Endothelial cell of umbilical vein (primary cell): Measurements from ENCODE around the gene SLC12A9. TPM values are rescaled to one million over a fixed set of nuclear protein-coding genes. Genes with fewer than 3 reads are reported as not detected.

Experiments
- BruUV-seq: library from RNA; stranded (reverse); fragments of 400-500 nt; replicated peaks from 2 replicates; lab custom pipeline; 2021; lab: Mats Ljungman, UMichigan
- CTCF ChIA-PET: fragments of 300-600, 350-600 bp; sonication (Branson Sonifier 250); formaldehyde crosslinking; loops from one replicate; lab custom pipeline; 2021; ENCODE audit warnings: antibody characterized with exemption, inconsistent platforms; lab: Charles Lee
- POLR2A ChIA-PET: fragments of 300-600, 350-600 bp; sonication (Branson Sonifier 250); formaldehyde crosslinking; loops from one replicate; lab custom pipeline; 2021; ENCODE audit warnings: antibody characterized with exemption, inconsistent platforms; lab: Charles Lee
- DNase-seq: peaks from one replicate; pipeline ENCODE4 v3.0.0-alpha.2; 2011; ENCODE audit warnings: low read depth, low spot score
- FAIRE-seq: peaks from 2 replicates; lab custom pipeline; 2011; peaks lifted over from hg19 to GRCh38; lab: Jason Lieb, UNC
- H2AFZ ChIP-seq: 2 replicates; pipeline ENCODE4 v1.6.0; 2012; ENCODE audit warnings: low read depth, low read length, control low read depth, inconsistent platforms
- H3K27ac ChIP-seq: 2 replicates; pipeline ENCODE4 v1.5.1; 2011; ENCODE audit warnings: low read depth, mild to moderate bottlenecking, control low read depth, low read length, moderate library complexity; ENCODE audit not compliant: insufficient read depth
- H3K27me3 ChIP-seq, 2 experiments: 2 replicates each; pipeline versions ENCODE4 v1.6.0 to v1.6.1; 2011; ENCODE audit warnings: low read length in 2 of 2, mixed read lengths in 1 of 2; ENCODE audit not compliant: control insufficient read depth in 2 of 2, insufficient read depth in 2 of 2
- H3K36me3 ChIP-seq, 2 experiments: 2 replicates in 1 of 2; 3 replicates in 1 of 2; pipeline ENCODE4 v1.5.1; 2011; ENCODE audit warnings: low read length in 2 of 2, mild to moderate bottlenecking in 1 of 2, moderate library complexity in 1 of 2; ENCODE audit not compliant: control insufficient read depth in 2 of 2, insufficient read depth in 2 of 2; ENCODE audit errors: extremely low read depth in 1 of 2
- H3K4me1 ChIP-seq: 3 replicates; pipeline ENCODE4 v1.5.1; 2011; ENCODE audit warnings: mild to moderate bottlenecking, low read length; ENCODE audit not compliant: control insufficient read depth, insufficient read depth; ENCODE audit errors: extremely low read depth
- H3K4me2 ChIP-seq: 2 replicates; pipeline ENCODE4 v1.6.1; 2011; ENCODE audit warnings: low read length, control low read depth, mixed read lengths; ENCODE audit not compliant: insufficient read depth
- H3K4me3 ChIP-seq, 3 experiments: fragments of 200-600 bp in 1 of 3; sonication (generic), shearing (Covaris generic) in 1 of 3; replicated peaks in 1 of 3; 2 replicates each; pipeline ENCODE4 v1.5.1; 2011 to 2016; ENCODE audit warnings: control low read depth in 3 of 3, low read length in 3 of 3, mild to moderate bottlenecking in 2 of 3, inconsistent platforms in 1 of 3, low read depth in 1 of 3, moderate library complexity in 1 of 3; ENCODE audit not compliant: insufficient read depth in 1 of 3
- H3K79me2 ChIP-seq: 2 replicates; pipeline ENCODE4 v1.6.0; 2012; ENCODE audit warnings: low read length, inconsistent platforms; ENCODE audit not compliant: control insufficient read depth, insufficient read depth
- H3K9ac ChIP-seq: replicated peaks from 2 replicates; pipeline ENCODE3; 2011; ENCODE audit warnings: low read length, control low read depth; ENCODE audit not compliant: insufficient read depth; ENCODE audit errors: extremely low read depth
- H3K9me1 ChIP-seq: replicated peaks from 3 replicates; pipeline ENCODE4 v1.6.0; 2011; ENCODE audit warnings: mild to moderate bottlenecking, low read length; ENCODE audit not compliant: control insufficient read depth, insufficient read depth; ENCODE audit errors: extremely low read depth
- H3K9me3 ChIP-seq: replicated peaks from 2 replicates; pipeline ENCODE4 v1.5.1; 2012; ENCODE audit warnings: low read length, inconsistent platforms; ENCODE audit not compliant: control insufficient read depth, insufficient read depth
- H4K20me1 ChIP-seq: replicated peaks from 2 replicates; pipeline ENCODE3; 2011; ENCODE audit warnings: mild to moderate bottlenecking, low read length; ENCODE audit not compliant: control insufficient read depth, insufficient read depth; ENCODE audit errors: extremely low read depth
- EZH2 ChIP-seq: IDR thresholded peaks from 2 replicates; pipeline ENCODE4 v1.6.1; 2012; ENCODE audit warnings: borderline replicate concordance, low read depth, mild to moderate bottlenecking, moderate library complexity, low read length, inconsistent platforms; ENCODE audit not compliant: severe bottlenecking
- FOS ChIP-seq: IDR thresholded peaks from 2 replicates; pipeline ENCODE4 v1.6.1; 2011; ENCODE audit warnings: mild to moderate bottlenecking, low read length, moderate library complexity, borderline replicate concordance; ENCODE audit not compliant: insufficient read depth
- GATA2 ChIP-seq: IDR thresholded peaks from 2 replicates; pipeline ENCODE4 v1.7.0; 2011; ENCODE audit warnings: low read depth, mild to moderate bottlenecking, moderate library complexity, mixed read lengths, low read length; ENCODE audit not compliant: insufficient read length, insufficient read depth
- JUN ChIP-seq: IDR thresholded peaks from 2 replicates; pipeline ENCODE4 v1.6.1; 2011; ENCODE audit warnings: borderline replicate concordance, low read depth; ENCODE audit not compliant: insufficient read length, insufficient read depth
- MYC ChIP-seq: IDR thresholded peaks from one replicate; pipeline ENCODE4 v1.6.1; 2011; ENCODE audit warnings: mild to moderate bottlenecking, low read depth, low read length
- POLR2A ChIP-seq: IDR thresholded peaks from 2 replicates; pipeline ENCODE4 v1.6.1; 2012; ENCODE audit warnings: low read depth, mild to moderate bottlenecking, control low read depth, low read length
- POLR2AphosphoS5 ChIP-seq: IDR thresholded peaks from 2 replicates; pipeline ENCODE4 v1.6.1; 2012; ENCODE audit warnings: low read depth, mild to moderate bottlenecking, control low read depth, low read length, moderate library complexity; ENCODE audit not compliant: insufficient read depth
- dilution Hi-C: fragments of 300-500 bp; cut with MboI; formaldehyde crosslinking; loops from one replicate; pipeline ENCODE4 v1.15.0; 2019; ENCODE audit warnings: low sequenced_read_pairs; ENCODE audit not compliant: extremely low pct_ligation_motif_present
- intact Hi-C: fragments of 100-400 bp; cut with micrococcal nuclease; formaldehyde crosslinking; loops from one replicate; pipeline ENCODE4 v1.10.0; 2022
- polyA plus RNA-seq, 4 experiments: library from polyadenylated mRNA; depleted of rRNA in 3 of 4; stranded (reverse) in 3 of 4; unstranded in 1 of 4; fragments of >200 nt; gene quantifications; 2 replicates each; pipeline versions ENCODE4 v1.2.1 to v1.2.3, GENCODE V29; 2011 to 2012; ENCODE audit warnings: missing spikeins in 1 of 4
- total RNA-seq: library from RNA; stranded (reverse); gene quantifications from 2 replicates; pipeline ENCODE4 v1.2.3, GENCODE V29; 2021
- TF ChIP-seq, protein P1 (sequence below), 2 donors: IDR thresholded peaks; 1 replicate in 1 of 2; 2 replicates in 1 of 2; pipeline ENCODE4 v1.5.1; 2011; ENCODE audit warnings: low read length in 2 of 2, mild to moderate bottlenecking in 2 of 2, moderate library complexity in 2 of 2, control low read depth in 1 of 2, inconsistent platforms in 1 of 2, low read depth in 1 of 2; ENCODE audit not compliant: insufficient read depth in 1 of 2; ENCODE audit errors: extremely low read depth in 1 of 2
- TF ChIP-seq, protein P2 (sequence below): IDR thresholded peaks from 2 replicates; pipeline ENCODE4 v1.6.1; 2011; ENCODE audit not compliant: insufficient read depth, insufficient read length

Gene SLC12A9
- total and polyA plus RNA-seq, 2 donors (not counting 3 experiments of a cell fraction or from before 2014, with no cell fraction given), result 35.0 to 37.0 TPM

GRCh38 chr7:100888291-100888987 is 35.9 kb downstream of the SLC12A9 start:
- CTCF ChIA-PET, result no interaction called here
- H3K4me2 ChIP-seq, result peak overlapping the region; percentile 27
- no peak for DNase-seq
- BruUV-seq, result no TSS peak
- no peaks in the 10 kb centered on the region for H3K9me3 ChIP-seq
- no peak overlapping the region for H2AFZ ChIP-seq
- FAIRE-seq, result no peak
- peaks cover 15% of the 10 kb centered on the region for H3K79me2 ChIP-seq
- POLR2A ChIA-PET, result interaction anchor here (0.9 to 4.2 kb wide), 2 partner anchors 13 to 206 kb away, joined by 3 to 27 read pairs; partner anchors contain the start of gene SRRT
- no peaks in the 10 kb centered on the region for H3K27me3 ChIP-seq
- no peaks in the 10 kb centered on the region for H4K20me1 ChIP-seq
- dilution Hi-C loops (no loop called here), intact Hi-C loops (loop anchor here (1.0 kb wide), 1 partner anchor 13 kb away; the partner anchor contains the start of gene SRRT)
- no peak overlapping the region for H3K27ac ChIP-seq
- TF ChIP-seq EZH2 (no peak), POLR2A (no peak), GATA2 (no peak), JUN (no peak), MYC (no peak), FOS (no peak), POLR2AphosphoS5 (no peak)
- TF ChIP-seq, protein P1, sequence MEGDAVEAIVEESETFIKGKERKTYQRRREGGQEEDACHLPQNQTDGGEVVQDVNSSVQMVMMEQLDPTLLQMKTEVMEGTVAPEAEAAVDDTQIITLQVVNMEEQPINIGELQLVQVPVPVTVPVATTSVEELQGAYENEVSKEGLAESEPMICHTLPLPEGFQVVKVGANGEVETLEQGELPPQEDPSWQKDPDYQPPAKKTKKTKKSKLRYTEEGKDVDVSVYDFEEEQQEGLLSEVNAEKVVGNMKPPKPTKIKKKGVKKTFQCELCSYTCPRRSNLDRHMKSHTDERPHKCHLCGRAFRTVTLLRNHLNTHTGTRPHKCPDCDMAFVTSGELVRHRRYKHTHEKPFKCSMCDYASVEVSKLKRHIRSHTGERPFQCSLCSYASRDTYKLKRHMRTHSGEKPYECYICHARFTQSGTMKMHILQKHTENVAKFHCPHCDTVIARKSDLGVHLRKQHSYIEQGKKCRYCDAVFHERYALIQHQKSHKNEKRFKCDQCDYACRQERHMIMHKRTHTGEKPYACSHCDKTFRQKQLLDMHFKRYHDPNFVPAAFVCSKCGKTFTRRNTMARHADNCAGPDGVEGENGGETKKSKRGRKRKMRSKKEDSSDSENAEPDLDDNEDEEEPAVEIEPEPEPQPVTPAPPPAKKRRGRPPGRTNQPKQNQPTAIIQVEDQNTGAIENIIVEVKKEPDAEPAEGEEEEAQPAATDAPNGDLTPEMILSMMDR (IDR thresholded peaks at IDR 0.05; ENCODE audit: extremely low read depth in 1 of 2, insufficient read depth in 1 of 2, low read depth in 1 of 2, low read length in 2 of 2), result no peak
- TF ChIP-seq, protein P2, sequence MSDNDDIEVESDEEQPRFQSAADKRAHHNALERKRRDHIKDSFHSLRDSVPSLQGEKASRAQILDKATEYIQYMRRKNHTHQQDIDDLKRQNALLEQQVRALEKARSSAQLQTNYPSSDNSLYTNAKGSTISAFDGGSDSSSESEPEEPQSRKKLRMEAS, result no peak
- H3K4me3 ChIP-seq, result peak overlapping the region in 2 of 3 experiments; percentile 27 to 41
- no peak overlapping the region for H3K9ac ChIP-seq
- H3K9me1 ChIP-seq, result no peaks in the 10 kb centered on the region
- peaks cover 40% of the 10 kb centered on the region for H3K4me1 ChIP-seq
- peaks cover 18 to 42% of the 10 kb centered on the region in 2 experiments for H3K36me3 ChIP-seq
